SHP77 (cell line): Measurements from ENCODE around the gene CXCL16.

ENCODE experiments used
- DNase-seq, 2 experiments: peaks; one replicate each; lab custom pipeline; 2025; lab: John Stamatoyannopoulos, UW

CXCL16 gene, protein sequence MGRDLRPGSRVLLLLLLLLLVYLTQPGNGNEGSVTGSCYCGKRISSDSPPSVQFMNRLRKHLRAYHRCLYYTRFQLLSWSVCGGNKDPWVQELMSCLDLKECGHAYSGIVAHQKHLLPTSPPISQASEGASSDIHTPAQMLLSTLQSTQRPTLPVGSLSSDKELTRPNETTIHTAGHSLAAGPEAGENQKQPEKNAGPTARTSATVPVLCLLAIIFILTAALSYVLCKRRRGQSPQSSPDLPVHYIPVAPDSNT

GRCh38 chr17:4739122-4740024 lies at the start of gene CXCL16, which contains the start of gene ZMYND15:
Gene CXCL16 (minus strand): TSS chr17:4739928. CDS start chr17:4739339, 589 bp downstream.
Gene ZMYND15 (plus strand): TSS chr17:4739833. CDS start chr17:4740549, 716 bp downstream.
- DNase-seq = peak in 1 of 2 experiments; percentile 46

GRCh38 chr17:4788807-4789700 lies 49.3 kb upstream of the CXCL16 start, which contains the start of gene GLTPD2:
Gene GLTPD2 (plus strand): TSS chr17:4788964. CDS start chr17:4789012, 48 bp downstream.
- DNase-seq = peak in 1 of 2 experiments; percentile 36

GRCh38 chr17:4788159-4788806 lies 48.6 kb upstream of the CXCL16 start:
- DNase-seq = no peak

DNA sequence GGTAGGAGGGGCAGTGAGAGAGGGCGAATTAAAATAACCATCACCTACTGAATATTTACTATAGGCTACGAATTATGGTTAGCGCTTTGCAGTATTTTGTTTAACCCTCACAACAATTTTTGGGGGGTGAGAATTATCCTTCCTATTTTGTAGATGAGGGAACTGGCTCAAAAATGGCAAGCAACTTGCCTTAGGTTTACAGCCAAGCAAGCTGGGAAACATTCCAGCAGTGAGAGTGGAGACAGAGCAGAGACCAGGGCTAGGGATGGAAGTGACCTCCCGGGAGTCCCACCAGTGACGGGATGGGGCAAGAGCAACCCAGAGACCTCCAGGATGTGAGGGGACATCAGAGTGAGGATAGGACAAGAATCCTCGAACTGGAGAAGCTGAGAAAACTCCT lies 46.8 kb upstream of the CXCL16 start:
- DNase-seq = no peak

DNA sequence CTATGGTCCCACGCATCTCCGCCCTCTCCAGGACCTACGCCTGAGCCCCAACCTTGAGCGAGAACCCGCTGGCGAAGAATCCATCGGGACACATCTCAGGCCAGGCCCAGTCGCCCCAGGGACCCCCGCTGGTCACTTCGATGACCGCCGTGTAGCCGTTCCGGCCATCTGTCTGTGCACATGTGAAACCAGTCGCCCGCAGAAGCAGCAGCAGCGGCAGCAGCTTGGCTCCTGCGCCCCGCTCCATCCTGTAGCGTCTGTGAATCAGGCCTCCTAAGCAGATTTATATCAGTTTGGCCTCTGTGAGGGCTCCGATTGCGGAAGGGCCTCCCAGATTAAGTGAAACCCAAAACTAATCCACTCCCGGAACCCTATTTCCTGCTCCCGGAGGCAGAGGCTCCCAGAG lies 46.4 kb upstream of the CXCL16 start, which contains the start of gene VMO1:
Gene VMO1, minus strand, starts transcription at position 259 of the 406 bp plus-strand sequence. Its CDS starts 12 bp downstream, at position 247.
- no peak for DNase-seq

DNA sequence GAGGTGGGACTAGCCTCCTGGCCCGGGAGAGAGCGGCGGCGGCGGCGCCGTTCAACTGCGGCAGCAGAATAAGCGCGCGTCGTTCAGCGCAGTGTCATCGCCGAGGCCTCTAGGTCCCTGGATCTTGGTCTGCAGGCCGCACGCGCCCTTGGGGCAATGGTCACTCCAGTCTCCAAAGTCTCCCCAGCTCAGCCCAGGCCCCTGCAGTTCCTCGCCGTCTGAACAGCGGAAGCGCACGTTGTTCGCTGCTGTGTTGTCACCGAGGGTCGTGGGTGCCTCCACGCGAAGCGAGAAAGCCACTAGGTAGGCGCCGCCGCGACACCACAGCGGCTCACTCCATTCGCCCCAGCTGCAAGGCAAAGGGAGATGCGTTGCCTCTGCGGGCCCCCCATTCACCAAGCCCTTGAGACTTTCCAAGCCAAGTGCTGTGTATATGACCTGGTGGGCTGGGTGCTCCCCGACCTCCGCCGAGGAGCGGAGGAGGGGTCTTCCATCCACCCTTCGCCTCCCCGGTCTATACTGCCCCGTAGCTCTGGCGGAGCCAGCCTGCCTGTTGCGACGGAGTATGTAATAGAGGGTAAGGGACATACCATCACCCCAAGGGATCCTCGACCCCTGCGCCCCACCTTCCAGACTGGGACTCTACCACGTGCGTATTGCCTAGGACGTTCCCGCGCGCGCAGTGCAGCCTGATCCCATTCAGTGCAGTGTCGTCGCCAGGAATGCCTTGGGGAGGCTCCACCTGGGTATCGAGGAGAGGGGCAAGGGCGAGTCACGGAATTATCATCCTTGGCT lies 45.8 kb upstream of the CXCL16 start:
- no peak for DNase-seq

- DNase-seq = no peak
Observed at GRCh38 chr17:4782652-4783051, 42.9 kb upstream of the CXCL16 start.

DNA sequence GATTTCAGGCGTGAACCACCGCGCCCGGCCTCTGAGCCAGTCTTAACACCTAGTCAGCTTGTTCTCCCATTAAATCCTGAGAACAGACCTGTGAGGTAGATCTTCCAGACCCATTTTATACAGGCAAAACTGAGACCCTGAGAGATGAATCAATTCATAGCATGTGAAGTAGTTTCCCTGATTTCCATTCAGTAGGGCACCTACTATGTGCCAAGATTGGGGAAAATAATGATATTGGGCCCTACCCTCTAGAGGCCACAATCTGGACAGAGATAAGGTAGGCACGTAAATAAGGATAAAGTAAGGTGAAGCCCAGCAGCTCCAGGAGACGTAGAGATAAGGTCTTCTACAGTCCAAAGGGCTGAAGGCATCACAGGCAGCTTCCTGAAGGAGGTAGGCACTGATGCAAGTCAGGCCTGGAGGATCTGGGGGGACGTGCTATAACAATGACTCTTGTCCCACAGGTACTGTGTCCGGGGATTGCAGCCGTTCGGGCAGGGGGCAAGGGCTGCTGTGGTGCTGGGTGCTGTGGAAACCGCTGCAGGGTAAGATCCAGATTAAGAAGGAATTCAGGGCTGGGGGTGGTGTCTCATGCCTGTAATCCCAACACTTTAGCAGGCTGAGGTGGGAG lies 40.7 kb upstream of the CXCL16 start:
- DNase-seq = no peak

DNA sequence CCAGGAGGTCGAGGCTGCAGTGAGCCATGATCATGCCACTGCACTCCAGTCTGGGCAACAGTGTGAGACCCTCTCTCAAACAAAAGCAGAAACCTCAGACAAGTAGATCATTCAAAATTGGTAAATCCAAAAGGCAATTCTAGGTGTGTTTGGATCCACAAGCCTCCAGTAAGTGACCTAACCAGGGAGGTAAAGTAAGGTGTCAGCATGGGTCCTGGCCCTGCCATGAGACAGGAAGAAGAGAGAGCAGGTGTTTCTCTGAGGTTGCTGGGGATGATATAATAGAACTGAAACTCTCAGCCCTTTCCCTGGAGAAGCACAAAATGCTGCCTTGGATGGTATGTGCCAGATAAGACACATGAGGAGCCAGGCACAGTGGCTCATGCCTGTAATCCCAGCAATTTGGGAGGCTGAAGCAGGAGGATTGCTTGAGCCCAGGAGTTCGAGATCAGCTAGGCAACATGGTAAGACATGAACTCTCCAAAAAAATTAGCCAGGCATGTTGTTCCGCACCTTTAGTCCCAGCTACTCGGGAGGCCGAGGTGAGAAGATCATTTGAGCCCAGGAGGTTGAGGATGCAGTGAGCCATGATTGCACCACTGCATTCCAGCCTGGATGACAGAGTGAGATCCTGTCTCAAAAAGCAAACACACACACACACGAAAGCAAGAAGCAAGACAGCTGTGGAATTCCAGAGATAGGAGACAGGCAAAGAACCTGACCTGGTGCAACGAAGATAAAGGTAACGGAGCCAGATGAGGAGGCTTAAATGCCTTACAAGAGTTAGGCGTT lies 38.4 kb upstream of the CXCL16 start:
- no peak for DNase-seq

- DNase-seq = peak; percentile 36 to 72
Observed at GRCh38 chr17:4772235-4772613, 32.5 kb upstream of the CXCL16 start.

DNA sequence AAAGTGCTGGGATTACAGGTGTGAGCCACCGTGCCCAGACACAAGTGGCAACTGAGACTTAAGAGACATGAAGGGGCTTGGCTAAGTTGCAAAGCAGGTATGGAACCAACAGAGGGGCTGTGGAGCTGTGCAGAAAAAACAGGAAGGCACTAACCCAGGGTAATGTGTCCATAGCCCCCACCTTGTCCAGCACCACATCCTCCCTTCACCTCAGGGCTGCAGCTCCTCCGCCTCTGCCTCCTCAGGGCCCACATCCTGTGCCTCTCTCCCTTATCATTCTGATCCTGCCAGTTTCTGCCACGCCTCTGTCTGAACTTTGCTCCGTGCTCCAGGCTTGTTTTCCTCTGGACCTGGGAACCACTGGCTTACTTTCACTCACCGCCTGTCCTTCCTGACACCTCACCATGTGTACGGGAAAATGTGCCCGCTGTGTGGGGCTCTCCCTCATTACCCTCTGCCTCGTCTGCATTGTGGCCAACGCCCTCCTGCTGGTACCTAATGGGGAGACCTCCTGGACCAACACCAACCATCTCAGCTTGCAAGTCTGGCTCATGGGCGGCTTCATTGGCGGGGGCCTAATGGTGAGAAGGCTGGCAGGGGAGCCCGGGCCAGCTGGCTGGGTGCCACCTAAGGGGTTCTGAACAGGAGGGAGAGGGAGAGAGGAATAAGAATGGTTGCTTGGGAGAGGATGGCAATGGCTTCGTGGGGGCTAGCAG lies 31.9 kb upstream of the CXCL16 start, which contains the start of gene TM4SF5:
Gene TM4SF5, plus strand, starts transcription at position 368 of the 716 bp plus-strand sequence. Its CDS starts 37 bp downstream, at position 405.
- DNase-seq = peak in 1 of 2 experiments; percentile 48

- no peak for DNase-seq
Observed at GRCh38 chr17:4769628-4770027, 29.9 kb upstream of the CXCL16 start.

- no peak for DNase-seq
Observed at GRCh38 chr17:4768298-4768697, 28.6 kb upstream of the CXCL16 start.

GRCh38 chr17:4766723-4767122 lies 27.0 kb upstream of the CXCL16 start:
- DNase-seq = no peak

- DNase-seq = no peak
Observed at GRCh38 chr17:4766201-4766600, 26.5 kb upstream of the CXCL16 start.

- DNase-seq = no peak
Observed at GRCh38 chr17:4764595-4764994, 24.9 kb upstream of the CXCL16 start.

- no peak for DNase-seq
Observed at GRCh38 chr17:4759776-4760236, 20.1 kb upstream of the CXCL16 start.

- no peak for DNase-seq
Observed at GRCh38 chr17:4753392-4753791, 13.7 kb upstream of the CXCL16 start.
